Common myeloid progenitor, CD34-positive (primary cell): ENCODE data around the gene SCGN.
"Not testable (repeated sequence)": the region's sequence is repeated elsewhere in the genome, so short reads cannot be mapped to it uniquely, and the experiment has no call there.

ENCODE experiments used
- CTCF ChIA-PET: fragments of 350-600 bp; sonication (Branson Sonifier 250); formaldehyde crosslinking; loops from one replicate; lab custom pipeline; 2021; ENCODE audit warnings: antibody characterized with exemption; lab: Charles Lee
- POLR2A ChIA-PET: fragments of 350-600 bp; sonication (Branson Sonifier 250); formaldehyde crosslinking; loops from one replicate; lab custom pipeline; 2021; ENCODE audit warnings: antibody characterized with exemption; lab: Charles Lee
- DNase-seq, 3 donors: peaks; one replicate each; pipeline versions ENCODE4 v3.0.0 to v3.0.0-alpha.2; 2013
- H3K27ac ChIP-seq, 2 experiments: 1 replicate in 1 of 2; 2 replicates in 1 of 2; pipeline ENCODE4 v1.7.0; 2013; ENCODE audit warnings: inconsistent platforms in 2 of 2, low read length in 2 of 2, mild to moderate bottlenecking in 2 of 2, low read depth in 1 of 2, moderate library complexity in 1 of 2; ENCODE audit not compliant: severe bottlenecking in 2 of 2, insufficient read depth in 1 of 2, poor library complexity in 1 of 2
- H3K27me3 ChIP-seq, 5 experiments: replicated peaks in 2 of 5; 1 replicate in 3 of 5; 2 replicates in 2 of 5; pipeline versions ENCODE4 v1.6.1 to v1.7.0; 2013; ENCODE audit warnings: low read length in 4 of 5, mild to moderate bottlenecking in 2 of 5, moderate library complexity in 2 of 5, inconsistent platforms in 1 of 5; ENCODE audit not compliant: insufficient read depth in 5 of 5, control insufficient read depth in 4 of 5
- H3K36me3 ChIP-seq, 4 experiments: 1 replicate in 2 of 4; 2 replicates in 2 of 4; pipeline versions ENCODE4 v1.6.1 to v1.7.0; 2013; ENCODE audit warnings: low read length in 3 of 4, control low read depth in 1 of 4, mild to moderate bottlenecking in 1 of 4; ENCODE audit not compliant: control insufficient read depth in 4 of 4, insufficient read depth in 4 of 4
- H3K4me1 ChIP-seq, 4 experiments: 1 replicate in 3 of 4; 2 replicates in 1 of 4; pipeline versions ENCODE4 v1.6.1 to v1.7.1; 2013; ENCODE audit warnings: low read length in 3 of 4, mild to moderate bottlenecking in 3 of 4, control low read depth in 1 of 4, inconsistent platforms in 1 of 4, moderate library complexity in 1 of 4; ENCODE audit not compliant: control insufficient read depth in 4 of 4, insufficient read depth in 4 of 4; ENCODE audit errors: control extremely low read depth in 1 of 4
- H3K4me3 ChIP-seq, 7 experiments: 1 replicate in 4 of 7; 2 replicates in 3 of 7; pipeline versions ENCODE4 v1.5.1 to v1.7.0; 2013; ENCODE audit warnings: mild to moderate bottlenecking in 7 of 7, low read length in 6 of 7, moderate library complexity in 6 of 7, inconsistent platforms in 2 of 7, low read depth in 2 of 7, control low read depth in 1 of 7; ENCODE audit not compliant: insufficient read depth in 4 of 7, control insufficient read depth in 1 of 7; ENCODE audit errors: extremely low read depth in 1 of 7
- H3K9me3 ChIP-seq, 5 experiments: 1 replicate in 4 of 5; 2 replicates in 1 of 5; pipeline versions ENCODE4 v1.6.1 to v1.7.1; 2013; ENCODE audit warnings: low read length in 4 of 5, mild to moderate bottlenecking in 2 of 5, inconsistent platforms in 1 of 5, low read depth in 1 of 5, moderate library complexity in 1 of 5; ENCODE audit not compliant: control insufficient read depth in 4 of 5, insufficient read depth in 2 of 5; ENCODE audit errors: control extremely low read depth in 1 of 5
- WGBS: methylation state at CpG from one replicate; pipeline ENCODE4 v1.1.5; 2013; ENCODE audit not compliant: insufficient coverage; 5-methylcytosine and 5-hydroxymethylcytosine counted together

The SCGN gene

DNA sequence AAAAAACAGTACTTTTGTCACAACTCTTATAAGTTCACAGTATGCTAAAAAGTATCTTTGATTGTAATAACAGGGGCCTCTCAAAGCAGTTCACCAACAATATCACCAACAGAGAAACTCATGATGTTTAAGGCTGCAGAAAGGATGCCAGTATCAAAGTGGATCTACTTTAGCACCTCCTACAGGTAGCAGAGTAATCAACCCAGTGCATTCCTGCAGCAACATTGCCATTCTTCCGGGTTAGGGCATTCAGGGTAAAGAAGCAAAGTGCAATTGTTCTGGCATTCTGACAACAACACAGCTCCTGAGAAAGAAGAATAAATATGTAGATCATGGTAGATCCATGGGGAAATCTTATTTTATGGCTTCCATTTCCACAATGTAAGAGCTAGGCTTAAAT is 95.0 kb downstream of the SCGN start:
- H3K36me3 ChIP-seq = no peaks in the 10 kb centered on the region
- no peaks in the 10 kb centered on the region for H3K27me3 ChIP-seq
- POLR2A ChIA-PET = no interaction called here
- no peak overlapping the region for H3K27ac ChIP-seq
- H3K9me3 ChIP-seq = peaks cover 0 to 3% (median 0%) of the 10 kb centered on the region in 5 experiments
- H3K4me1 ChIP-seq = peaks cover 0 to 17% (median 9%) of the 10 kb centered on the region in 4 experiments
- CTCF ChIA-PET = no interaction called here
- WGBS = no CpG with 5 or more reads among the region's 1 CpG
- DNase-seq = no peak
- H3K4me3 ChIP-seq = no peak overlapping the region

DNA sequence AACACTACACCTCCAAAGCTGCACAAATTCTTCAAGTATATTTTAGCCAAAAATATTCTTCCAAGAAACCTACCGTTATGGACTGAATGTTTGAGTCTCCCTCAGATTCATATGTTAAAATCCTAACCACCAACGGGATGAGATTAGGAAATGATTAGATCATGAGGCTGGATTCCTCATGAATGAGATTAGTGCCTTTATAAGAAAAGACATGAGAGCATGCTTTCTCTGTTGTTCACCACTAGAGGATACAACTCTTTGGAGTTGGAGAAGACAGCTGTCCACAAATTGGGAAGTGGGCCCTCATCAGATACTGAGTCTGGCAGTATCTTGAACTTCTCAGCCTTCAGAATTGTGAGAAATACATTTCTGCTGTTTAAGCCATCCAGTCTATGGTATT is 95.5 kb downstream of the SCGN start:
- Histone ChIP-seq H3K36me3 (no peaks in the 10 kb centered on the region), H3K4me1 (peaks cover 0 to 17% (median 9%) of the 10 kb centered on the region in 4 experiments), H3K27ac (no peak overlapping the region), H3K9me3 (no peaks in the 10 kb centered on the region), H3K4me3 (no peak overlapping the region), H3K27me3 (no peaks in the 10 kb centered on the region)
- POLR2A ChIA-PET = no interaction called here
- no CpG with 5 or more reads among the region's 2 CpGs for WGBS
- DNase-seq = peak in 1 of 3 donors; percentile 7
- CTCF ChIA-PET = no interaction called here

DNA sequence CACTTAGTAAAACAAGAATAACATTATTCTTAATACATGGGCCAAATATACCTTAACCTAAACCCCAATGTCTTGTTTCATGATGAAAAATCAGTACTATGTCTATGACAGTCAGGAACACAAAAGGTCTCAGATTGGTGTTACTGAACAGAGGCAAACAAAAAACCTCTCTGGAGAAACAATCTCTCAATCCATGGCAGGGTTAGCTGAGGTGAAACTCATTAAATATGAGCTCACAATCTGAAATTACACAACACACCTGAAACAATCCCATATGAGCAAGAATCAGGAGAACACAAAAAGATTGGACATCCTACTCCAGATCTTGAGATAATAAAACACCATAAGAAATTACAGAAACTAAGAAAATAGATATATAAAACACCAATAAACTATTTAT is 96.0 kb downstream of the SCGN start:
- ChIA-PET POLR2A (no interaction called here), CTCF (no interaction called here)
- Histone ChIP-seq H3K4me3 (no peak overlapping the region), H3K4me1 (peaks cover 0 to 17% (median 9%) of the 10 kb centered on the region in 4 experiments), H3K27me3 (no peaks in the 10 kb centered on the region), H3K36me3 (no peaks in the 10 kb centered on the region), H3K27ac (no peak overlapping the region), H3K9me3 (no peaks in the 10 kb centered on the region)
- DNase-seq = no peak

DNA sequence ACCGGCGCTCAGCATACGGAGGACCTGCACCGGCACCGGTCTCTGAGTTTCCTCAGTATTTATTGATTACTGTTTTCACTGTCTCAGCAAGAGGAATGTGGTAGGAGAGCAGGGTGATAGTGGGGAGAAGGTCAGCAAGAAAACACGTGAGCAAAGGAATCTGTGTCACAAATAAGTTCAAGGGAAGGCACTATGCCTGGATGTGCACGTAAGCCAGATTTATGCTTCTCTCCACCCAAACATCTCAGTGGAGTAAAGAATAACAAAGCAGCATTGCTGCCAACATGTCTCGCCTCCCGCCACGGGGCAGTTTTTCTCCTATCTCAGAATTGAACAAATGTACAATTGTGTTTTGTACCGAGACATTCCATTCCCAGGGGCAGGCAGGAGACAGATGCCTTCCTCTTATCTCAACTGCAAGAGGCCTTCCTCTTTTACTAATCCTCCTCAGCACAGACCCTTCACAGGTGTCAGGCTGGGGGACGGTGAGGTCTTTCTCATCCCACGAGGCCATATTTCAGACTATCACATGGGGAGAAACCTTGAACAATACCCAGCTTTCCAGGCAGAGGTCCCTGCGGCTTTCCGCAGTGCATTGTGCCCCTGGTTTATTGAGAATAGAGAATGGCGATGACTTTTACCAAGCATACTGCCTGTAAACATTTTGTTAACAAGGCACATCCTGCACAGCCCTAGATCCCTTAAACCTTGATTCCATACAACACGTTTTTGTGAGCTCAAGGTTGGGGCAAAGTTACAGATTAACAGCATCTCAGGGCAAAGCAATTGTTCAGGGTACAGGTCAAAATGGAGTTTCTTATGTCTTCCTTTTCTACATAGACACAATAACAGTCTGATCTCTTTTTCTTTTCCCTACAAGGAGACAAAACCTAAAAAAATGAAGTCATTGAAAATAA is 96.8 kb downstream of the SCGN start:
- H3K4me3 ChIP-seq, H3K27ac ChIP-seq, H3K27me3 ChIP-seq, POLR2A ChIA-PET, H3K9me3 ChIP-seq, H3K36me3 ChIP-seq: not testable (repeated sequence)
- CTCF ChIA-PET = interaction anchor here (1.0 to 1.4 kb wide), 2 partner anchors 11 to 31 kb away, joined by 3 to 4 read pairs; no protein-coding TSS in a partner anchor
- 35% methylated on average over 5 of the region's 17 CpGs for WGBS
- peak in 2 of 3 donors; percentile 11 to 45 for DNase-seq
- H3K4me1 ChIP-seq = peaks cover 0 to 17% (median 9%) of the 10 kb centered on the region in 4 experiments

DNA sequence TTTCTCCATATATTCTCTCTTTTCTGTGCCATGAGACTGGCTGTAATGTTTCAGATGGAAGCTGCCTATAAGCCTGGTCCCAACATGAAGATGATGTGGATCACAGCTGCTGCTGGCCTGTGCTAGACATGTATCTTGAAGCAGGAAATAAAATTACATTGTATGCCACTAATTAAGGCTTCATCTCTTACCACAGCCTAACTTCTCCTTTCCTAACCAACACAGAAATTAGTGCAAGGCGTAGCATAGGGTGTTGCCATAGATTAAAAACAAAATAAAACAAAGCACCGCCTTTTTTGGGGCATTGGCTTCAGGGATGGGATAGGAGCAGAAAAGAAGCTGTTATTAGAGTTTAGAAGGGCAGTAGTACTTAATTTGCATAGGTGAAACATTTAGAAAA is 97.8 kb downstream of the SCGN start:
- peak; percentile 77 to 96 (median 94) for DNase-seq
- H3K27me3 ChIP-seq = peaks cover 0 to 3% (median 0%) of the 10 kb centered on the region in 5 experiments
- 29% methylated on average over 2 of the region's 2 CpGs for WGBS
- H3K4me3 ChIP-seq = no peak overlapping the region
- CTCF ChIA-PET = interaction anchor here (1.0 to 1.4 kb wide), 2 partner anchors 10 to 32 kb away, joined by 3 to 4 read pairs; no protein-coding TSS in a partner anchor
- H3K9me3 ChIP-seq = no peaks in the 10 kb centered on the region
- H3K27ac ChIP-seq = peak overlapping the region in 1 of 2 experiments; percentile 79
- peaks cover 0 to 17% (median 9%) of the 10 kb centered on the region in 4 experiments for H3K4me1 ChIP-seq
- H3K36me3 ChIP-seq = no peaks in the 10 kb centered on the region
- POLR2A ChIA-PET = interaction anchor here (0.6 kb wide), 1 partner anchor 17 kb away, joined by 3 read pairs; no protein-coding TSS in a partner anchor

DNA sequence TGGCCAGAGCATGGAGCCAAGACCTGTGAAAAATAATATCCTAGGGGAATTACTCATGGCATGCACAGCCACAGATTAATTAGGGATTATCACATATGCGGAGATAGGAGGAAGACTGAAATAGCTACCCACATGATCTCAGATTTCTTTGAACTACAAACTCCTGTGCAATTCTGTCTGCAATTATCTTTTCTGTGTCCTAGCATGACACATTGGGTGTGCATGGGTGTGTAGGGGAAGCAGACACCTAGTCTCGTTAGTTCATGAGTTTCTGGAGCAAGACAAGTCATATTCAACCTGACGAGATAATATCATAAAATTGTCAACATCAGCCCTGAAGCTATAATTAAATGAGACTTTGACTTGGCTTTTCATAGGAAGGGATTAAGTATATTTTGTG is 98.9 kb downstream of the SCGN start:
- no CpG with 5 or more reads among the region's 3 CpGs for WGBS
- POLR2A ChIA-PET = no interaction called here
- DNase-seq = no peak
- CTCF ChIA-PET = no interaction called here
- H3K27me3 ChIP-seq = peaks cover 0 to 3% (median 0%) of the 10 kb centered on the region in 5 experiments
- H3K27ac ChIP-seq = no peak overlapping the region
- peaks cover 0 to 17% (median 9%) of the 10 kb centered on the region in 4 experiments for H3K4me1 ChIP-seq
- H3K36me3 ChIP-seq = no peaks in the 10 kb centered on the region
- no peak overlapping the region for H3K4me3 ChIP-seq
- H3K9me3 ChIP-seq = no peaks in the 10 kb centered on the region
